Posterior cingulate gyrus (tissue), 11 donors: ENCODE results near the gene GLIPR1.
"Not testable (repeated sequence)": the region's sequence is repeated elsewhere in the genome, so short reads cannot be mapped to it uniquely, and the experiment has no call there.

Experiments
- DNase-seq, 10 donors: peaks; one replicate each; pipeline versions ENCODE4 v3.0.0 to v3.0.0-alpha.2; 2020 to 2021; ENCODE audit warnings: mixed read lengths in 3 of 10
- intact Hi-C: fragments of 100-400 bp; cut with DNase I; formaldehyde crosslinking; loops from one replicate; pipeline ENCODE4 v1.15.1; 2023

The GLIPR1 gene

DNA sequence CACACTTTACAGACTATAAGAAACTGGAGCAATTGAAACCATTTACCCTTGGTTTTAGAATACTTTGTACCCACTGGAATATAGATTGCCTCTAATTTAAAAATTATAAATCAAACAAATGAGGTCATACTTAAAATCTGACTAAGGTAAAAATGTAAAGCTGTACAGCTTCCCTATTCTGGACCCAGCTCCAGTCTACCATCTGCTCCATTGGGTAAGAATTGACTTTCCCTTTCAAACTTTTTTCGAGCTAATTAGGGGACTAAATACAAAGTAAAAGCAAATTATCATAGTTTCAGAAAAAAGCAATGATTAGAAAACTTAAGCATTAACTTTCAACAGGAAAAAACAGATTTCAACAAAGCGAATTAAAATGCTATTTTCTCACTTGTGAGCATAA, 26.5 kb downstream of the GLIPR1 start:
- intact Hi-C loops: loop anchor here (5.0 to 10.0 kb wide), 2 partner anchors 115 to 812 kb away; partner anchors contain the start of gene GLIPR1L2

DNA sequence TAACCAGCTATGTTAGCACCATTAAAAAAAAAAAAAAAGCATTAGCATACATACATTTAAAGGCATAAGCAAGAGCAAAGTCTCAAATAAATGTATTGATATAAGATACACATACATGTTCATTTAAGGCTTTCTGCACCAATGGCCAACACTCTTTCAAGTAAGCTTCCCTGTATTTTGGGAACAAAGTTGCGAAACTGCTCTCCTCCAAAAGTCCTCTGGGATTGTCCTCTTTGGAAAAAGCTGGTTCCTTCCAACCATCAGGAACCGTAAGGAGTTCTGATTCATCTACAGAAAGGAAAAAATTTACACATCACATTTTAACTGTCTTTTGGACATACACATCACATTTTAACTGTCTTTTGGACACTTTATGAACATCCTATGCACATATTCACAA, 27.6 kb downstream of the GLIPR1 start:
- intact Hi-C loops: loop anchor here (5.0 to 10.0 kb wide), 2 partner anchors 116 to 813 kb away; partner anchors contain the start of gene GLIPR1L2
- no peak for DNase-seq

More for the DNA sequence above, 26.5 kb downstream of the GLIPR1 start:
- no peak for DNase-seq

DNA sequence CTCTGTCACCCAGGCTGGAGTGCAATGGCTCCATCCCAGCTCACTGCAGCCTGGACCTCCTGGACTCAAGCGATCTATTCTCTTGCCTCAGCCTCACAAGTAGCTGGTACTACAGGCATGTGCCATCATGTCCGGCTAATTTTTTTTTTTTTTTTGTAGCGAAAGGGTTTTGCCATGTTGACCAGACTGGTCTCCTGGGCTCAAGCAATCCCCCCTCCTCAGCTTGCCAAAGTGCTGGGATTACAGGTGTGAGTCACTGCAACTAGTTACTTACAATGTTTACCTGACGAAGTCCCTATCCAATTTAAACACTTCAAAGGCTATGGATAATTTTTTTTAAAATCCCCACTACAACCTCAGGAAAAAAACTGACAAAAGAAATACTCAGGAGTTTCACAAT, 29.1 kb downstream of the GLIPR1 start:
- intact Hi-C loops: loop anchor here (2.0 to 10.0 kb wide), 5 partner anchors 117 to 837 kb away; partner anchors contain the start of genes CAPS2, GLIPR1L1, GLIPR1L2 and PHLDA1
- peak in 1 of 10 donors; percentile 32 for DNase-seq

DNA sequence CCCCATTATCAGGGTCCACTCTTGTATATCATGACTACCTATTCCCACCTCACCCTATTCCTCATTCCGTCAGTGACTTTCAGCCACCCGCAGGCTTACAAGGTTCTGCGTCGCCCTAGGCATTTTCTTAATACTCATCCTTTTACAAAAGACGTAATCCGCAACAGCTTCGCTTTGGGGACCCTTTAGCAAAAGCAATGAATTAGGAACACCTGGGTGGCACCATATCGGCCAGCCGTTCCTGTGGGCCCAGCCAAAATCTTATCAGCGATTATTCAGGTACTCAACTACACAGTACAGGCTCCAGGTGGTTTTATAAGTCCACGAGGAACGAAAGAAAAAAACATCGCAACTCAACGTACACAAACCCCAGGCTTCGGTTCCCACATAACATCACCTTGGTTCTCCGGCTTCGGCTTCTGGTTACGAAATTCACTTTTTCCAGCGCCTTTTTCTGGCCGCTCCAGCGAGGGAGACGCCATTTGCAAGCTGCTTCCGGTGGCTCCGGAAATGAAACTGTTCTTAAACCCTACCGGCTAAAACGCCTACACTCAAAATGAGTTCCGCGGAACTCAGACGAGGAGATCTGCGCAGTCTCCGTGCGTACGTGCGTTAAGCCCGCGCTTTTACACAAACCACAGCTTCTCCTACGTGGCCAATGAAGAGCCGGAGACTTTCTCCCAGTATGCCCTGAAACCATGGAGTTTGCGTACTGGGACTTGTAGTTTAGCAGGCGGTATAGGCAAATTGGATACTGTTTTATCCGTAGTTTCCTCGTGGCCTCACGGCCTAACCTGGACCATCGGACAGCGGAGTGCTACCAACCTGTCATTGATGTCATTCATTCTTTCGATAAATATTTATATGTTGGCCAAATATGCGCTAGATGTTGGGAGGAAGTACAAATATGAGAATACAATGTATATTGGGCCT, 30.8 kb downstream of the GLIPR1 start, which contains the start of gene KRR1:
Gene KRR1, minus strand, starts transcription at position 494 of the 933 bp plus-strand sequence. Its CDS starts 12 bp downstream, at position 482.
- DNase-seq: peak; percentile 92 to 99 (median 94)

DNA sequence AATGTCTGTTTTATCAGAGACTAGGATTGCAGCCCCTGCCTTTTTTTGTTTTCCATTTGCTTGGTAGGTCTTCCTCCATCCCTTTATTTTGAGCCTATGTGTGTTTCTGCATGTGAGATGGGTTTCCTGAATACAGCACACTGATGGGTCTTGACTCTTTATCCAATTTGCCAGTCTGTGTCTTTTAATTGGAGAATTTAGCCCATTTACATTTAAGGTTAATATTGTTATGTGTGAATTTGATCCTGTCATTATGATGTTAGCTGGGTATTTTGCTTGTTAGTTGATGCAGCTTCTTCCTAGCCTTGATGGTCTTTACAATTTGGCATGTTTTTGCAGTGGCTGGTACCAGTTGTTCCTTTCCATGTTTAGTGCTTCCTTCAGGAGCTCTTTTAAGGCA, 40.7 kb downstream of the GLIPR1 start:
- intact Hi-C loops: loop anchor here (10.0 kb wide), 1 partner anchor 204 kb away; no protein-coding TSS in a partner anchor
- not testable (repeated sequence) for DNase-seq

More for the DNA sequence above, 30.8 kb downstream of the GLIPR1 start, which contains the start of gene KRR1:
- intact Hi-C loops: loop anchor here (2.0 to 5.0 kb wide), 3 partner anchors 179 to 835 kb away; partner anchors contain the start of genes CAPS2, GLIPR1L1 and PHLDA1

DNA sequence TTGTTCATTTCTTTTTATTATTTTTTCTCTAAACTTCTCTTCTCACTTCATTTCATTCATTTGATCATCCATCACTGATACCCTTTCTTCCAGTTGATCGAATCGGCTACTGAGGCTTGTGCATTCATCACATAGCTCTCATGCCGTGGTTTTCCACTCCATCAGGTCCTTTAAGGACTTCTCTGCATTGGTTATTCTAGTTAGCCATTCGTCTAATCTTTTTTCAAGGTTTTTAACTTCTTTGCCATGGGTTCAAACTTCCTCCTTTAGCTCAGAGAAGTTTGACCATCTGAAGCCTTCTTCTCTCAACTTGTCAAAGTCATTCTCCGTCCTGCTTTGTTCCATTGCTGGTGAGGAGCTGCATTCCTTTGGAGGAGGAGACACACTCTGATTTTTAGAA, 41.6 kb downstream of the GLIPR1 start:
- not testable (repeated sequence) for DNase-seq
- intact Hi-C loops: loop anchor here (10.0 kb wide), 1 partner anchor 203 kb away; no protein-coding TSS in a partner anchor

DNA sequence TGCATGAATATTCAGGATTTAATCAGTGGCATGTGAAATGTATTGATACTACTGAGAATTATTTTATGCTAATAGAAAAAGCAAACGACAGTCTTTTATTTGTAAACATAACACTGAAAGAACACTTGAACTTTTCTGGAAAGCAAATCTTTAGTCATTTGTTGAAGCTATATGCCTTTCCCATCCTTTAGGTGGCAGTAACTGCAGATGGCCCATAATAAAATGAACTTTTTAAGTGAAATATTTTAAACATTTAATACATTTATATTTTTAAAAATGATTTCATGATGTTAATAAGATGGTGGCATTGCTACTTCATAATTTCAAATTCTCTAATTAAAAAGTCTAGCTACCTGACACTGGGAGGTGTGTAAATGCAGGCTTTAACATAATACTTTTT, 44.7 kb downstream of the GLIPR1 start:
- no peak for DNase-seq

DNA sequence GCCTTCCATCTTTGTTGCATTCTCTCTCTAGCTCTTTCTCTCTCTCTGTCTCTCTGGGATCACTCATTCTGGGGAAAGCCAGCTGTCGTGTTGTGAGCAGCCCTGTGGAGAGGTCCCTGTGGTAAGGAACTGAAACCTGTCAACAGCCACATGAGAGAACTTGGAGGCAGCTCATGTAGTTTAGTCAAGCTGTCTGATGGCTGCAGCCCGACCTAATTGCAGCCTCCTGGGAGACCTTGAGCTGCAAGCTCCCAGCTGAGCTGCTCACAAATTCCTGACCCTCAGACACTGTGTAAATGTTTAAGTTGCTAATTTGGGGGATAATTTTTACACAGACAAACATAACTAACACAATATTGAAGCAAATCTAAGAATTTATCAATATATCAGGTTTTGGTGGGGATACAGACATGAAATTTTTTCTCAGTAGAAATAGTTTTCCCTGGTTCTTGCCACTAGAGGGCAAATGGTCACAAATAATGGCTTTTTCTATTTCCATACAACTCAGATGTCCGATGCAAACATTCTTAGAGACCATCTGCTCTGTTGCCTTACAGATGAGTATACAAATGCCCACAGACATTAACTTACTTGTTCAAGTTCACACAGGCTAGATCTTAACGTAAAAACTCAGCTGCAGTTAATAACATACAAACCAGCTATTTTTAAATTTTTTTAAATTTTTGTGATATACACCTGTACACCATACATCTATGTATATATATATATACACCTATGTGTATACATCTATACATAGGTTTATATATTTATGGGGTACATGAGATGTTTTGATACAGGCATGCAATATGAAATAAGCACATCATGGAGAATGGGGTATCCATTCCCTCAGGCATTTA, 46.3 kb downstream of the GLIPR1 start:
- DNase-seq: peak in 1 of 10 donors; percentile 65
- intact Hi-C loops: loop anchor here (1.0 to 10.0 kb wide), 3 partner anchors 198 to 820 kb away; partner anchors contain the start of gene BBS10

More for the DNA sequence above, 44.7 kb downstream of the GLIPR1 start:
- intact Hi-C loops: loop anchor here (5.0 to 10.0 kb wide), 2 partner anchors 200 to 822 kb away; partner anchors contain the start of gene BBS10

DNA sequence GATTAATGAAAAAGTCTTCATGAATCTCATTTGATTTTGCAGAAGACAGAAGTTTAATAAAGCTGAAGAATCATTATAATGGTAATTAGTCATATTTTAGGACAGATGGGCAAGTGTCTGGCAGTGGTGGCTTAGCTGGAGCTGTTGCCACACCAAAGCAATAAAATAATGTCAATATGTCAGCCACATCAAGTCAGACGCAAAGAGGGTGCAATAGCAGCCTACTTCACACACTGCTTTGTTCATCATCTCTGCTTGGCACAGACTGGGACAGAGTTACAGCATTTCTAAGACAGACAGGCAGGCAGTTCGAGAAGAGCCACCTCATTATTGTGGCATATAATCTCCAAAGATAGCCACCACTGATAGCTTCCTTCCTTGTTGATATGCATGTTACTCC, 47.7 kb downstream of the GLIPR1 start:
- intact Hi-C loops: loop anchor here (5.0 to 10.0 kb wide), 2 partner anchors 197 to 819 kb away; partner anchors contain the start of gene BBS10
- no peak for DNase-seq

DNA sequence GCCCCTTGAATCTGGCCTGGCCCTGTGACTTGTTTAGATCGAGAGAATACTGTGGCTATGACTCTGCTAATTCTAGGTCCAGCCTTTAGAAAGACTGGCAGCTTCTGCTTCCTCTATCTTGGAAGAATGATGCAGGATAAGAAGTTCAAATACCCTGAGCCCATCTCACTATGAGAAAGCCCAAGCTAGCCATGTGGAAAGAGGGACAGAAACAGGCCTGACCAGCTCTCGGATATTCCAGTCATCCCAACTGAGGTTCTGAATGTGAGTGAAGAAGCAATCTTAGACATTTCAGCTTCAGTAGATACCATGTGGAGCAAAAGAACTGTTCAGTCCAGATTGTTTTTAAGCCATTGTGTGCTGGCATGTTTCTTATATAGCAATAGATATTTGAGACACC, 48.1 kb downstream of the GLIPR1 start:
- no peak for DNase-seq
- intact Hi-C loops: loop anchor here (5.0 to 10.0 kb wide), 2 partner anchors 196 to 819 kb away; partner anchors contain the start of gene BBS10

DNA sequence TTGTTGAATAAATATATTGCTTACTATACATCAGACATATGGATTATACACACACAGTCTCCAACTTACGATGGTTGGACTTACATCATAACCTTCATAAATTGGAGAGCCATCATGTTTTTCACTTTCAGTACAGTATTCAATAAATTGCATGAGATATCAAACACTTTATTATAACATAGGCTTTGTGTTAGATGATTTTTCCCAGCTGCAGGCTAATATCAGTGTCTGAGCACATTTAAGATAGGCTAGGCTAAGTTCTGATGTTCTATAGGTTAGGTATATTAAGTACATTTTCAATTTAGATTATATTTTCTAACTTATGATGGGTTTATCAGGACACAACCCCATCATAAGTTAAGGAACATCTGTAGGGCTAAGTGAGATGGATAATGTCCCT, 48.8 kb downstream of the GLIPR1 start:
- DNase-seq: no peak
- intact Hi-C loops: loop anchor here (5.0 to 10.0 kb wide), 2 partner anchors 195 to 818 kb away; partner anchors contain the start of gene BBS10

DNA sequence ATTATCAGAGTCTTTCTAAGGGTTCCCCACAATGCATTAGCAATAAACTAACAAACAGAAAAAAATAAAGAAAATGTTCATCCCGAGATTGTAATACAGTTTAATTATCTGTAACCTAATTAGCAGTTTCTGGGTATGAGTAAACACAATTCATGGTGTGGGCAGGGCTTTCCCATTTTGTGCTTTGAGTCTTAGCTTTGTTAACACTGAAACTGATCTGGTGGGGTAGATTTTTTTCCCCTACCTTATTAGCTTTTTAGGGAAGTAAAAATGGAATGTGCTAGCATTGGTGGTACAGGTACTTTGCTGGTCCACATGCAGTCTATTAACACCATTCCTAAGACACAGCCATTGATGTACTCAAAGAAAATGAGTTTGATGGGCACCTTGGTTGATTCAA, 49.3 kb downstream of the GLIPR1 start:
- intact Hi-C loops: loop anchor here (5.0 to 10.0 kb wide), 2 partner anchors 195 to 817 kb away; partner anchors contain the start of gene BBS10
- DNase-seq: no peak

DNA sequence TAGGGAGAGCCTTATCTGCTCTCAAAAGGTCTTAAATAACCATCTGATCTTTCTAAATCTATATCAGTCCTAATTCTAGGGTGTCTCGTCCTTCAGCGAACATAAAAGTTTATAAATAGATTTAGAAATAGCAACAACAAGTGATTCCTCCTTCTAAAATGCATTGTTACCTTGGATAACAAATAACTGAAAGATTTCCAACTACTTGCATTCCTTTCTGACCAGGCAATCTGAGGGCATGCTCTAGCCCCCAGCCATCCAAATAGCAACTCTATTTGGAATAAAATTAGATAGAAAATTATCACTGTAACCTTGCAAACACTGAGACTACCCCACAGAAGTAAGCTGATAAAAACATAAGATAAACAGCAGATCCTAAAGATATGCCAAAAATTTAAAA, 52.7 kb downstream of the GLIPR1 start:
- no peak for DNase-seq
- intact Hi-C loops: no loop called here

DNA sequence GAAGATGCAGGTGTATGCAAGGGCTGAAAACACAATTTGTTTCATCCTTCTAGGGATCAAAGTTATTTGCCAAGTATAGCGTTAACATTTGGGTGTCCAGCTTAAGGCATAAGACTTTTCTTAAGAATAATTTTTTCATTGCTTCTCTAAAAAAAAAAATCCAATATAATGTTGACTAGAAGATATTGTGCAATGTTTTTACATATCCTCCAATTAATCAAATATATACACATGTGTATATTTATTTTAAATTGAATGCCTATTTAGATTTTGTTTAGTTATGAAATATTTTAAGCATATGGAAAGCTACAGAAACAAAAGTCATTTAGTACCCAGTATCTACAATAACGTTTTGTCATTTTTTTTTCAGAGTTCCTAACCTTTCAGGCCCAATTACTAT, 59.3 kb downstream of the GLIPR1 start:
- intact Hi-C loops: no loop called here
- DNase-seq: no peak

DNA sequence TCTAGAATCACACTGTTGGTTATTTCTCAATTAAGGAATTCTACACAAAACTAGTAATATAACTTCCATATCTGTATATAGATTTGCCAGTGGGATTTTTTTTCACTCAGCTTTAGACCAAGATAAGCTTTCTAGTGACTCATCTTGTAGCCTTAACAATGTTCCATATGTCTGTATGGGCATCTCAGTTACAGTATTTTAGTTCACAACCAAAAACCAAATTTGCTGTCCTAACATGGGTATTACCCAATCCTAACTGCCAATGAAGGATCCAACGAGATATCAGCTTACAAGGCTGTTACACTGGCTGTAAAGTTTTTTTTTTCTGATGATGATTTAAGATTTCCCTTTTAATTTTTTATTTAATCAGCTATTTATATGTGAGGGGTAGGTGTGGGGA, 62.4 kb downstream of the GLIPR1 start:
- intact Hi-C loops: no loop called here

DNA sequence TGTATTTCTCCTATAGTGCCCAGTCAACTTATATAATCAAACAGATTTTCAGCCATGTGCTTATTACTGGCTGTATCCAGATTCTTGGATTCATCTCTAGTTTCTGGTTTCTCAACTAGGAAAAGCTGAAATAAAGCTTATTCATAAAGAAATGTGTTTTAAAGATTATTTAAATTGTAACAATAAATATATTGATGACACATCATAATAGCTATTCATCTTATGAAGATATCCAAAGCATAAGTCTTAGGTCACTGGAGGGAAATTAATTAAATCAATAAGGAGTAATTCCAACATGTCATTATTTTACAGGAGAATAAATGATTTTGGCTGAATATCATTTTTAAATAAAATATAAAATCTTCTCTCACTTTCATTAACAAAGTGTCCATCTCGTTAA, 63.0 kb downstream of the GLIPR1 start:
- intact Hi-C loops: no loop called here
- no peak for DNase-seq

More for the DNA sequence above, 62.4 kb downstream of the GLIPR1 start:
- DNase-seq: no peak

DNA sequence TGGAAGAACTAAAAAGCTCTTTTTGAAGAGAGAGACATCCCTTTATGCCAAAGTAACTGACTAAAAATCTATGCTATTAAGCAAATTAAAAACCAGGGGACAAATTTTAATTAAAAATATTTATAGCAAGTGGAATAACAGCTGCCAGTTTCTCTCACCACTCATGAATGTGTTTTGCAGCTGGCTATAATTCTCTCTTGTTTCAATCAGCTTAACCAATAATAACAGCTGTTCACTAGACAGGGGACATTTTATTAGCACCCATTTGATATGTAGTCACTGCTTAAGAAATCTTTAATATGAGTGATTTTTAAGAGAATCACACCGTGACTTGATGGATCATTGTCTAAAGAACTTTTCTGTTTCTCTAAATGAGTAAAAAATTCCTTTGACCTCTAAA, 65.1 kb downstream of the GLIPR1 start:
- no peak for DNase-seq

DNA sequence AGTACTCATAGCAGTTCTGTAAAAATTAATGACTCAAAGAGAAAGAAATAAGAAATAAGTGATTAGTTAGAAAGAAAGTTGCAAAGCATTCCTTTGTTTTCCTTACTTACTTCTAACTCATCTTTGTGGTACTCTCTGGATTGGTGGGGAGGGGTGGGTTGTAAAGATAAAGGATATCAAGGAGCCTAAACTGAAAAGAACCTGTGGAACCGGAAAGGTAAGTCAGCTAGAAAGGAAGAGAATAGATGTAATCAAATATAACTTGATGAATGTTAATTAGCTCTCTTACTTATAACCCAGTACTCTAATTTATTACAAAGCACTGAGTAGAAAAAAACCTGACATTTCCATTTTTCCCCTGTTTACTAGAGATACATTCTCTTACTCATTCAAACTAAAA, 68.3 kb downstream of the GLIPR1 start:
- no peak for DNase-seq
- intact Hi-C loops: no loop called here

More for the DNA sequence above, 65.1 kb downstream of the GLIPR1 start:
- intact Hi-C loops: no loop called here

DNA sequence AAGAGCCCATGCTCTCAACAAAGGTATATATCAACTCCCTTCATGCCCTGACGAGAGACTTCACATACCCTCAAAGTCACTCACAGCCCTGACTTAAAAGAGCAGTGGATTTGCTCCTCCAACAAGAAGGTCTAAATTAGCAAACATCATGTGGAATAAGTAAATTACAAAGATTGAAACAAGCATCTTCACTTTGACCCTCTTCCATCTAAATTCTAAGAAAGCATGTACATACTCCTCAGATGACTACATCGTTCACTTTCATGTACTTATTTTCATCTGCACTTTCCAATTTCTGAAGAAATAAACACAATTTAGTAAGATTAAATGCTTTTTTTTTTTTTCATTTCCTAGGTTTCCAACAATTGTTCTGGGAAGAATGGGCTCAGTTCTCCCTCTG, 69.4 kb downstream of the GLIPR1 start:
- no peak for DNase-seq
- intact Hi-C loops: no loop called here
